ENCODE measurements around the gene DDX24. TPM values are rescaled to one million over a fixed set of nuclear protein-coding genes. Genes with fewer than 3 reads are reported as not detected.

The DDX24 gene
- polyA plus RNA-seq, 1 donor (not counting 4 experiments of a cell fraction or from before 2014, with no cell fraction given) = 171 TPM

DNA sequence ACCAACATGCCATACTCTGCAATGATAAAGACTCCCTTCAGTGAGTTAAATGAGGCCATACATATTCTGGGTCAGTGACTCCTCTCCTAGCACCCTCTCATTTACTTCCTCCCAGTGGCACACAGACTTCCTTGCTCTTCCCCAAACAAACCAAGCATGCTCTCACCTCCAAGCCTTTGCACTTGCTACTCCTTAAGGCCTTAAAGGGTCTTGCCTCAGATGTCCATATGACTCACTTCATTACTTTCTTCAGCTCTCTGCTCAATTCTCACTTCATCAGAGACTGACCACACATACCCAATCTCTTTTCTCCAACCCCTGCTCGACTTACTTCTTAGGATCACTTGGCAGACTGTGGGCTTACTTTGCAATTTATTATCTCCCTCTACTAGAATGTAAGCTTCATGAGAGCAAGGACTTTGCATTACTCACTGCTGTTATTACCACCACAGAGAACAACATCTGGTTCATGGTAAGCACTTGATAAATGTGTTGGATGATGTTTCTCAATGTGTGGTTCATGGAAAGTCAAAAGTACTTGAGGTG is 22.8 kb downstream of the DDX24 start:
- H3K4me1 ChIP-seq (ENCODE audit: control insufficient read depth, extremely low read depth, insufficient read depth, low read length) = peaks cover 12% of the 10 kb centered on the region
- DNase-seq (ENCODE audit: low read depth, low spot score) (no peak), FAIRE-seq (no peak)
- H3K79me2 ChIP-seq (ENCODE audit: control insufficient read depth, insufficient read depth, low read length) = peaks cover 13% of the 10 kb centered on the region
- H4K20me1 ChIP-seq (ENCODE audit: control insufficient read depth, extremely low read depth, insufficient read depth, low read length) = no peaks in the 10 kb centered on the region
- TF ChIP-seq, protein P1, sequence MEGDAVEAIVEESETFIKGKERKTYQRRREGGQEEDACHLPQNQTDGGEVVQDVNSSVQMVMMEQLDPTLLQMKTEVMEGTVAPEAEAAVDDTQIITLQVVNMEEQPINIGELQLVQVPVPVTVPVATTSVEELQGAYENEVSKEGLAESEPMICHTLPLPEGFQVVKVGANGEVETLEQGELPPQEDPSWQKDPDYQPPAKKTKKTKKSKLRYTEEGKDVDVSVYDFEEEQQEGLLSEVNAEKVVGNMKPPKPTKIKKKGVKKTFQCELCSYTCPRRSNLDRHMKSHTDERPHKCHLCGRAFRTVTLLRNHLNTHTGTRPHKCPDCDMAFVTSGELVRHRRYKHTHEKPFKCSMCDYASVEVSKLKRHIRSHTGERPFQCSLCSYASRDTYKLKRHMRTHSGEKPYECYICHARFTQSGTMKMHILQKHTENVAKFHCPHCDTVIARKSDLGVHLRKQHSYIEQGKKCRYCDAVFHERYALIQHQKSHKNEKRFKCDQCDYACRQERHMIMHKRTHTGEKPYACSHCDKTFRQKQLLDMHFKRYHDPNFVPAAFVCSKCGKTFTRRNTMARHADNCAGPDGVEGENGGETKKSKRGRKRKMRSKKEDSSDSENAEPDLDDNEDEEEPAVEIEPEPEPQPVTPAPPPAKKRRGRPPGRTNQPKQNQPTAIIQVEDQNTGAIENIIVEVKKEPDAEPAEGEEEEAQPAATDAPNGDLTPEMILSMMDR (optimal IDR thresholded peaks at IDR 0.05 in 1 of 3, IDR thresholded peaks at IDR 0.05 in 1 of 3, conservative IDR thresholded peaks at IDR 0.05 in 1 of 3; ENCODE audit: extremely low read depth in 1 of 3, insufficient read depth in 2 of 3, low read length in 3 of 3) = no peak
- no peak for TF ChIP-seq EZH2 (IDR thresholded peaks at IDR 0.05; ENCODE audit: low read length)
- H3K9me3 ChIP-seq (ENCODE audit: control insufficient read depth, low read depth, low read length) = no peaks in the 10 kb centered on the region
- H3K4me3 ChIP-seq (ENCODE audit: control insufficient read depth in 2 of 3, extremely low read depth in 1 of 3, insufficient read depth in 2 of 3, low read depth in 1 of 3, low read length in 3 of 3) = no peak overlapping the region
- dilution Hi-C loops (cut with MboI; ENCODE audit: extremely low pct_ligation_motif_present, low sequenced_read_pairs) = no loop called here
- no peak overlapping the region for H3K4me2 ChIP-seq (ENCODE audit: control insufficient read depth, extremely low read depth, insufficient read depth, low read depth, low read length)
- no peaks in the 10 kb centered on the region for H3K9me1 ChIP-seq (ENCODE audit: control insufficient read depth, extremely low read depth, insufficient read depth, low read length)
- H3K27me3 ChIP-seq (ENCODE audit: control insufficient read depth, extremely low read depth, insufficient read depth, low read length) = no peaks in the 10 kb centered on the region
- H2AFZ ChIP-seq (ENCODE audit: control insufficient read depth, low read length) = no peak overlapping the region
- H3K9ac ChIP-seq (ENCODE audit: control insufficient read depth, extremely low read depth, insufficient read depth, low read length) = no peak overlapping the region
- H3K36me3 ChIP-seq (ENCODE audit: control insufficient read depth in 2 of 2, extremely low read depth in 1 of 2, insufficient read depth in 2 of 2, low read length in 2 of 2) = peaks cover 30 to 59% of the 10 kb centered on the region in 2 experiments
- H3K27ac ChIP-seq (ENCODE audit: control insufficient read depth, insufficient read depth, low read length) = no peak overlapping the region

- Histone ChIP-seq H3K4me3 (ENCODE audit: control insufficient read depth in 2 of 3, extremely low read depth in 1 of 3, insufficient read depth in 2 of 3, low read depth in 1 of 3, low read length in 3 of 3) (no peak overlapping the region), H3K9ac (ENCODE audit: control insufficient read depth, extremely low read depth, insufficient read depth, low read length) (no peak overlapping the region), H2AFZ (ENCODE audit: control insufficient read depth, low read length) (no peak overlapping the region), H3K4me1 (ENCODE audit: control insufficient read depth, extremely low read depth, insufficient read depth, low read length) (no peaks in the 10 kb centered on the region), H3K27me3 (ENCODE audit: control insufficient read depth, extremely low read depth, insufficient read depth, low read length) (no peaks in the 10 kb centered on the region), H3K9me1 (ENCODE audit: control insufficient read depth, extremely low read depth, insufficient read depth, low read length) (no peaks in the 10 kb centered on the region), H3K79me2 (ENCODE audit: control insufficient read depth, insufficient read depth, low read length) (peaks cover 9% of the 10 kb centered on the region), H3K27ac (ENCODE audit: control insufficient read depth, insufficient read depth, low read length) (no peak overlapping the region), H3K4me2 (ENCODE audit: control insufficient read depth, extremely low read depth, insufficient read depth, low read depth, low read length) (no peak overlapping the region), H3K9me3 (ENCODE audit: control insufficient read depth, low read depth, low read length) (no peaks in the 10 kb centered on the region), H3K36me3 (ENCODE audit: control insufficient read depth in 2 of 2, extremely low read depth in 1 of 2, insufficient read depth in 2 of 2, low read length in 2 of 2) (peaks cover 36 to 66% of the 10 kb centered on the region in 2 experiments), H4K20me1 (ENCODE audit: control insufficient read depth, extremely low read depth, insufficient read depth, low read length) (no peaks in the 10 kb centered on the region)
- FAIRE-seq = no peak
- TF ChIP-seq, protein P1 (optimal IDR thresholded peaks at IDR 0.05 in 1 of 3, IDR thresholded peaks at IDR 0.05 in 1 of 3, conservative IDR thresholded peaks at IDR 0.05 in 1 of 3; ENCODE audit: extremely low read depth in 1 of 3, insufficient read depth in 2 of 3, low read length in 3 of 3) = no peak
- TF ChIP-seq EZH2 (IDR thresholded peaks at IDR 0.05; ENCODE audit: low read length) = no peak
- dilution Hi-C loops (cut with MboI; ENCODE audit: extremely low pct_ligation_motif_present, low sequenced_read_pairs) = no loop called here
- DNase-seq (ENCODE audit: low read depth, low spot score) = no peak
These were observed 24.3 kb downstream of the DDX24 start for GRCh38 chr14:94056579-94057308.

Data from keratinocyte (primary cell).